NCI-H2107 treated with DMSO at 0.1 percent for 48 hours (cell line): ENCODE results near the gene F8.
"Not testable (repeated sequence)": the region's sequence is repeated elsewhere in the genome, so short reads cannot be mapped to it uniquely, and the experiment has no call there.

Source experiments
- DNase-seq: peaks from one replicate; lab custom pipeline; 2025; ENCODE audit not compliant: unreplicated experiment; lab: John Stamatoyannopoulos, UW

F8 gene

DNA sequence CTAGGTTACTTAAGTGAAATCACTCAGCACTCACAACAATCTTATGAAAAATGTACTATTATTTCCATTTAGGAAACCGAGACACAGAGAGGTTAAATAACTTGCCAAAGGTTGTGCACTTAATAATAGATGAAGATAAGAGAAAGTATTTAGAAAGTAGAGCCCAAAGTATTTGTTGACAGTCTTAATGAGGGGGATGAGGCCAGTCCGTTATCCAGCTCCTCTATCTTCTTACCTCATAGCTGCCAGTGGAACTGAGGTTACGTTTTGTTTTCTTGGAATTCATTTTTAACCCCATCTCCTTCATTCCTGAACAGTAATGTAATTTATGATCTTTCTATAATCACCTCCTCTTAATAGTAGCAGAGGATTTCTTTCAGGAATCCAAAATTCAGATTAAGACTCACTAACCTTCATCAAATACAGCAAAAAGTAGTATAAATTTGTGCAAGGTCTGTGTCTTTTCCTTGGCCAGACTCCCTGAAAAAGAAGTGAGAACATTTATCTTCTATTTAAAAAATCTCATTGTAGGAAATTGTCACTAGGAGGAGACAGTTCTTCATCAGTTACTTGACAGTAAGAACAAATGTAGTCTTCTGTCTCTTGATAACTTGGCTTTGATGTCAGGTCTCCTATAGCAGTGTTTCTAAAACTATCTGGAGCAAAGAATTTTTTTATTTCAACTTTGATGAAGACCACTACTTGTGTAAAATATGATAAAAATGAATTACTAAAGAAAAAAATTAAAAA is 35.5 kb downstream of the F8 start:
- DNase-seq: peak; percentile 8

DNA sequence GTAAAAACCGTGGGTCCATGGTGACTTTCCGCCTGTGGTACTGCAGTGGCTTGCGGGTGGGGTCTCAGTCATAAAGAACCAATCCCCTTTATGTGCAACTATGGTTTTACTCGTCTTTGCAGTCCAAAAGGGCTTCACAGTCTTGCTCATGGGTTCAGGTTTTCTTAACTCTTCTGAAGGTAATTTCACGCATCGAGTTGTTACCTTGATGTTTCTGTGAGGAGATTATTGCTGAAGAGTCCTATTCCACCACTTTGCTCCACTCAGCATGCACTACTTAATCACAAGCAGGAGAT is 41.5 kb downstream of the F8 start:
- no peak for DNase-seq

DNA sequence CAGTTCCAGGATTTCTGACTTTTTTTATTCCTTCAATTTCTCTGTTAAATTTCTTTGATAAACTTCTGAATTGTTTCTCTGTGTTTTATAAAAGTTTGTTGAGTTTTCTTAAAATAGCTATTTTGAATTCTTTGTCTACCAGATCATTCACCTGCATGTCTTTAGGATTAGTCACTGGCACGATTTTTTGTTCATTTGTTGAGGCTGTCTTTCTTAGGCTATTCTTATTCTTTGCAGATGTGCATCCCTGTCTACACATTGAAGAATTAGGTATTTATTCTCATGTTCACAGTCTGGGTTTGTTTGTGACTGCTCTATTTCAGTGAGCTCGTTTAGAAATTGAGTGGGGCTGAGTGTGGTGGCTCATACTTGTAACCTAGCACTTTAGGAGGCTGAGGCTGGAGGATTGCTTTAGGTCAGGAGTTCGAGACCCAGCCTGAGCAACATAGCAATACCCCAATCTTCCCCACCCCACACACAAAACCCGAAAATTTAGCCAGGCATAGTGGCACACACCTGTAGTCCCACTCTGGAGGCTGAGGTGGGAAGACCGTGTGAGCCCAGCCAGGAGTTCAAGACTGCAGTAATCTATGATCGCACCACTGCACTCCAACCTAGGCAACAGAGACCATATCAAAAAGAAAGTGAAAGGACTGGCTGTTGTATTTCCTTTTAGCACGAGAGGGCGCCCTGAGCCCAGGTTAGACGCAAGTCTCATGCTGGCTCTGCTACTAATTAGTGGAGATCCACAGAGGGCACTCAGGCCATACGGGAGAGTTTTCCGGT is 42.0 kb downstream of the F8 start:
- peak; percentile 75 for DNase-seq

- DNase-seq: no peak
Measured at GRCh38 chrX:154979629-154980028, 42.9 kb downstream of the F8 start.

DNA sequence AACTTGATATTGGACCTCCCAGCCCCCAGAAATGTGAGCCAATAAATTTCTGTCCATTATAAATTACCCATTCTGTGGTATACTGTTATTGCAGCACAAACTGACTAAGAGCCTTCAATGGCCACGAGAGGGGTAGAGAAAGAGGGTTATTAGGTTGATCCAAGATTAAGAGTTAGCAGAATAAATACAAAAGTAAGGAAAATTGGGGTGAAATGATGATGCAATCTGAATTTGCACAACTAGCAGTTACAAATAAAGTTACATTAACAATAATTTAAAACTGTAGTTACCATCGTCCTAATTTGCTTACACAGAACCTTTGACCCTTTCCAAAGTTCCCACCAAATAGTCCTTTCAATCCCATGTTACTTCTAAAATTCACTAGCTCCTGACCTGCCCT is 54.2 kb downstream of the F8 start:
- DNase-seq: no peak

GRCh38 chrX:154967603-154968002 is 54.9 kb downstream of the F8 start:
- no peak for DNase-seq

- no peak for DNase-seq
Measured at GRCh38 chrX:154961947-154962346, 60.6 kb downstream of the F8 start.

DNA sequence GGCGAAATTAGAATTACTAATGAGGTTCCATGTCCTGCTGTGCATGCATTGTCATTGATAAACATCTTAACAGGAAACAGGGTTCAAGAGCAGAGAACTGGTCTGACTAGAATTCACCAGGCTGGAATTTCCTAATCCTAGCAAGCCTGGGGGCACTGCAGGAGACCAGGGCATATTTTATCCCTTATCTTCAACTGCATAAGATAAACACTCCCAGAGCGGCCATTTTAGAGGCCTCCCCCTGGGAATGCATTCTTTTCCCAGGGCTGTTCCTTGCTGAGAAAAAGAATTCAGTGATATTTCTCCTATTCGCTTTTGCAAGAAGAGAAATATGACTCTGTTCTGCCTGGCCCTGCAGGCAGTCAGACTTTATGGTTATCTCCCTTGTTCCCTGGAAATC is 66.7 kb downstream of the F8 start:
- not testable (repeated sequence) for DNase-seq

DNA sequence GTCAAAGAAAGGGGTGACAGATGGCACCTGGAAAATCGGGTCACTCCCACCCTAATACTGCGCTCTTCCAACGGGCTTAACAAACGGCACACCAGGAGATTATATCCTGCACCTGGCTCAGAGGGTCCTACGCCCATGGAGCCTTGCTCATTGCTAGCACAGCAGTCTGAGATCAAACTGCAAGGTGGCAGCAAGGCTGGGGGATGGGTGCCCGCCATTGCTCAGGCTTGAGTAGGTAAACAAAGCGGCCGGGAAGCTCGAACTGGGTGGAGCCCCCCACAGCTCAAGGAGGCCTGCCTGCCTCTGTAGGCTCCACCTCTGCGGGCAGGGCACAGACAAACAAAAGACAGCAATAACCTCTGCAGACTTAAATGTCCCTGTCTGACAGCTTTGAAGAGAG is 83.3 kb downstream of the F8 start:
- DNase-seq: not testable (repeated sequence)

GRCh38 chrX:154924771-154925170 is 97.8 kb downstream of the F8 start:
- not testable (repeated sequence) for DNase-seq

- DNase-seq: peak; percentile 81
Measured at GRCh38 chrX:154918060-154918483, 104.5 kb downstream of the F8 start.

GRCh38 chrX:154914052-154914451 is 108.5 kb downstream of the F8 start:
- DNase-seq: no peak

- DNase-seq: not testable (repeated sequence)
Measured at GRCh38 chrX:154910528-154910927, 112.0 kb downstream of the F8 start.

- DNase-seq: not testable (repeated sequence)
Measured at GRCh38 chrX:154910048-154910447, 112.5 kb downstream of the F8 start.

DNA sequence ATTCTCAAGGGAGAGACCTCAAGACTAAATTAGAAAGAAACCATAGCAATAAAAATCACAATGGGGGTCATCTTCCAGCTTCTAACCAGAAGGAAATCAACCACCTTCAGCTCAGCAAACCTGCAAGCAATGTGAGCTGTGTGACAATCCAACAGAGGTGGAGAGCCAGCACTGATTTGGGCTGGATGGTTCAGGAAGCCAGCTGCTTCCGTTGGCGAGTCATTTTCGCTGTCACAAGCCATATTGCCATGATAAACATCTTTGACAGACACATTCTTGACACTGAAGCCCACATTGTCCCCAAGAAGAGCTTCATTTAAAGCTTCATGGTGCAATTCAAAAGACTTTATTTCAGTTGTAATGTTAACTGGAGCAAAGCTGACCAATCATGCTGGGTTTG is 113.7 kb downstream of the F8 start:
- DNase-seq: no peak

DNA sequence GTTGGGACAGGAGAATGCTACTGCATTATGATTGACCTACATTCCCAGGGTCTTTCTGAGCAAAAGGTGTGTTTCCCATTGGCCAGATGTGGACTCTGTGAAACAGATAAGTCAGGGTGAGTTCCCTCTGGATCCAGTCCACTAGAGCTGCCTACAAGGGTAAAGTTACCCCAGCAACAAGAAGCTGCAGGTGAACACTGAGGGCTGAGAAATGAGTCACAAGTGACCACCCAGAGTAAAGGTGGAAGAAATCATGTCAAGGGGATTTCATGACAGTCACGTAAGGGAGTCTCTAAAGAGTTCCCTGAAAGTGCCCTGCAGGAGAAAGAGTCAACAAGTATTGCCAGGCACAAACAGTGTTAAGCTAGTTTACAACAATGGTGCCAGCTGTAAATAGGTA is 120.1 kb downstream of the F8 start:
- DNase-seq: no peak

DNA sequence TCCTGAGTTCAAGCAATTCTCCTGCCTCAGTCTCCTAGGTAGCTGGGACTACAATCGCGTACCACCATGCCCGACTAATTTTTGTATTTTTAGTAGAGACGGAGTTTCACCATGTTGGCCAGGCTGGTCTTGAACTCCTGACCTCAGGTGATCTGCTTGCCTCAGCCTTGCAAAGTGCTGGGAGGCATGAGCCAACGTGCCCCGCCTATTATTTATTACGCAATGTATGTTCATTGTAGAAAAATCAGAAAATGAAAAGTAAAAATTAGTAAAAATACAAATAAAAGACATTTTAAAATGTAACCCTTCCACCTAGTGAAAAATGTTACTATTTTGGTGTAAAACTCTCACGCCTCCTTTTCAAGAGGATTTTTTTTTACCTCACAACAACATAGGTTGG is 122.2 kb downstream of the F8 start:
- no peak for DNase-seq

DNA sequence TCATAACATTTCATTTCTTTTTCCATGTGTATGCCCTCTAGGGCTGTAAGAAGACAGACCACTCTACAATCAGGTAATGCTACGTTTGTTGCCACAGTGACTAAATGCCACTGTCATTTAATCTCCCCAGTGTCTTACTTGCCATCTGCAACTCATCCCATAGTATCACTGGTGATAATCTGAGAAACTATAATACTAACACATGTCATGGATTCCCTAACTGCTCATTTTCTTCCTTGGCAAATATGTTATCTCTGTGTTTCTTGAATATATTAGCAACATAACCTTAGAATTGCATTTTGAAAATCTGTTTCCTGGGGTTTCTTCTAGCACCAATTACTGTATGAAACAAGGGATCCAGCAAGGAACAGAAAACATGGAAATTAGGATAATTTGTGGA is 130.2 kb downstream of the F8 start:
- DNase-seq: no peak

- DNase-seq: no peak
Measured at GRCh38 chrX:154890990-154891639, 131.4 kb downstream of the F8 start.

DNA sequence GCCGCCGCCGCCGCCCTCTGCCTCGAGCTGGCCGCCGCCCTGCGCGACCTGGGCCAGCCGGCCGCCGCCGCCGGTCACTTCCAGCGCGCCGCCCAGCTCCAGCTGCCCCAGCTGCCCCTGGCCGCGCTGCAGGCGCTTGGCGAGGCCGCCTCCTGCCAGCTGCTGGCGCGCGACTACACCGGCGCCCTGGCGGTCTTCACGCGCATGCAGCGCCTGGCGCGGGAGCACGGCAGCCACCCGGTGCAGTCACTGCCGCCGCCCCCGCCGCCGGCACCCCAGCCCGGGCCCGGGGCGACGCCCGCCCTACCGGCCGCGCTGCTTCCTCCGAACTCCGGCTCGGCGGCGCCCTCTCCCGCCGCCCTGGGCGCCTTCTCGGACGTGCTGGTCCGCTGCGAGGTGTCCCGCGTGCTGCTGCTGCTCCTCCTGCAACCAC is 135.7 kb downstream of the F8 start:
- DNase-seq: not testable (repeated sequence)

GRCh38 chrX:154886069-154886788 is 136.3 kb downstream of the F8 start, which contains the start of gene F8A1:
F8A1 (plus strand) TSS chrX:154886355; CDS start chrX:154886375, 20 bp downstream.
- not testable (repeated sequence) for DNase-seq
